ENCODE measurements around the gene DGCR8. TPM values are rescaled to one million over a fixed set of nuclear protein-coding genes. Genes with fewer than 3 reads are reported as not detected.

The DGCR8 gene
- total RNA-seq, 2 donors from 2014 or later: 8.3 to 12.1 TPM

DNA sequence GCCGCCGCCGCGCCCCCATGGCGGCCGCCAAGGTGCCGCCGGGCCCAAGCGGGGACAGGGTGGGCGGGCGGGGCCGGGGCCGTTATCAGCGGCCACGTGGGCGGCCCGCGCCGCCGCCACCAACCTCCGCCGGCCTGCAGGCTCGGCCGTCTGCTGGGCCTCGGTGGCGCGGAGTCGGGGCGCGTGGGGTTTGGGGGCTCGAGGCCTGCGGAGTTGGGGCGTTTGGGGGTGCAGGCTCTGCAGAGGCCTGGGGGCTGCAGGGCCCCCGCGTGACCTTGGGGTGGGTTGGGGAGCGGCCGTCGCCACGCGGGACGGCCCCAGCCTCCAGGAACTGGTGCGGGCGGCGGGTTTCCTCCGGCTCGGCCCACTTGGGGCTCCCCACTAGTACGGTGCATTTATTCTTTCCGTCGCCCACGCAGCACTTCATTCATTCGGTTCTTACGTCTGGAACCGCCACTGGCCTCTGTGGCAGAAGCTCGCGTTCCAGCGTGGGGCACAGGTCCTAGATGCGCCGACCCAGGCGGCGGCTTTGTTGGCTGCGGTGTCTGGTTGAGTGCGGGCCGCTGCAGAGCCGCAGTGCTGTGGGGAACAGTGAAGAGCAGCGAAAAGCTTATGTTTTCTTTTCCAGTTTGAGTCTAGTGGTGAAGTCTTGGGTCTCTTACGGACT lies 37.7 kb downstream of the DGCR8 start:
- H3K27me3 ChIP-seq: no peaks in the 10 kb centered on the region
- peak overlapping the region; percentile 91 for H3K4me3 ChIP-seq
- H3K9me3 ChIP-seq: no peaks in the 10 kb centered on the region
- TF ChIP-seq, protein P1, sequence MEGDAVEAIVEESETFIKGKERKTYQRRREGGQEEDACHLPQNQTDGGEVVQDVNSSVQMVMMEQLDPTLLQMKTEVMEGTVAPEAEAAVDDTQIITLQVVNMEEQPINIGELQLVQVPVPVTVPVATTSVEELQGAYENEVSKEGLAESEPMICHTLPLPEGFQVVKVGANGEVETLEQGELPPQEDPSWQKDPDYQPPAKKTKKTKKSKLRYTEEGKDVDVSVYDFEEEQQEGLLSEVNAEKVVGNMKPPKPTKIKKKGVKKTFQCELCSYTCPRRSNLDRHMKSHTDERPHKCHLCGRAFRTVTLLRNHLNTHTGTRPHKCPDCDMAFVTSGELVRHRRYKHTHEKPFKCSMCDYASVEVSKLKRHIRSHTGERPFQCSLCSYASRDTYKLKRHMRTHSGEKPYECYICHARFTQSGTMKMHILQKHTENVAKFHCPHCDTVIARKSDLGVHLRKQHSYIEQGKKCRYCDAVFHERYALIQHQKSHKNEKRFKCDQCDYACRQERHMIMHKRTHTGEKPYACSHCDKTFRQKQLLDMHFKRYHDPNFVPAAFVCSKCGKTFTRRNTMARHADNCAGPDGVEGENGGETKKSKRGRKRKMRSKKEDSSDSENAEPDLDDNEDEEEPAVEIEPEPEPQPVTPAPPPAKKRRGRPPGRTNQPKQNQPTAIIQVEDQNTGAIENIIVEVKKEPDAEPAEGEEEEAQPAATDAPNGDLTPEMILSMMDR (IDR thresholded peaks at IDR 0.05): no peak
- H3K36me3 ChIP-seq: peaks cover 48% of the 10 kb centered on the region
- DNase-seq (ENCODE audit: low spot score): no peak
- peaks cover 0 to 49% of the 10 kb centered on the region in 2 donors for H3K4me1 ChIP-seq
- peak overlapping the region; percentile 88 to 93 for H3K27ac ChIP-seq

DNA sequence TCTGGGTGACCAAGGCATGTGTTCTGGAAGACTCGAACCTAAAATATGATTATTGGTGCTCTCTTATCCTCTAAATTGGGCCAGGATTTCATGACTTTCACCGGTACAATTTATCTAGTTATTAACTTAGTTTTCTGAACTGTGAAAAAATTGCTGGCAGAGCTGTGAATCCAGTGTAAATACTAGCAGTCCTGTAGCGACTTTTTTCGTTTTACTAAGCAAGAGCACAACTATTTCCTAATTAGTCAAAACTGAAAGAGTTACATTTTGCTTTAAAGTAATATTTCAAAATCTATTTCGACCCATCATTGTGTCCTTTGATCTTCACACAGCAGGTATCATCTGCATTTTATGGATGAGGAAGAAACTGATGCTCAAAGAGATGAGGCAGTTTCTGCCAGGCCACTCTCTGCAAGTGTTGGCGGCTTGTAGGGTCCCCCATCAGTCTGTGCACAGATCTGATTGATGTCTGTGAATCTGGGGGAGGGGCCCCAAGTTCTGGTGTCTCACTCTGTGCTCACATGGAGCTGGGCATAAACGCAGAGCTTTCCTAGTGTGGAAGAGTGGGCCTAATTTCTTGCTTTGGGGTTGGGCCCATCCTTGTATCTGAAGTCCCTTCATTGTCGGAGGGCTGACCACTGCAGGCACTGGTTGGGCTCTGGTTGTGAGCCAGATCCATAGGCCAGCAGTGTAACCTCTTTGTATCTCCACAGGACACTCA lies 38.4 kb downstream of the DGCR8 start:
- H3K27me3 ChIP-seq: no peaks in the 10 kb centered on the region
- H3K27ac ChIP-seq: peak overlapping the region; percentile 88 to 93
- peaks cover 41% of the 10 kb centered on the region for H3K36me3 ChIP-seq
- peak overlapping the region; percentile 91 for H3K4me3 ChIP-seq
- peaks cover 0 to 49% of the 10 kb centered on the region in 2 donors for H3K4me1 ChIP-seq
- DNase-seq (ENCODE audit: low spot score): no peak
- no peaks in the 10 kb centered on the region for H3K9me3 ChIP-seq
- TF ChIP-seq, protein P1 (IDR thresholded peaks at IDR 0.05): no peak

DNA sequence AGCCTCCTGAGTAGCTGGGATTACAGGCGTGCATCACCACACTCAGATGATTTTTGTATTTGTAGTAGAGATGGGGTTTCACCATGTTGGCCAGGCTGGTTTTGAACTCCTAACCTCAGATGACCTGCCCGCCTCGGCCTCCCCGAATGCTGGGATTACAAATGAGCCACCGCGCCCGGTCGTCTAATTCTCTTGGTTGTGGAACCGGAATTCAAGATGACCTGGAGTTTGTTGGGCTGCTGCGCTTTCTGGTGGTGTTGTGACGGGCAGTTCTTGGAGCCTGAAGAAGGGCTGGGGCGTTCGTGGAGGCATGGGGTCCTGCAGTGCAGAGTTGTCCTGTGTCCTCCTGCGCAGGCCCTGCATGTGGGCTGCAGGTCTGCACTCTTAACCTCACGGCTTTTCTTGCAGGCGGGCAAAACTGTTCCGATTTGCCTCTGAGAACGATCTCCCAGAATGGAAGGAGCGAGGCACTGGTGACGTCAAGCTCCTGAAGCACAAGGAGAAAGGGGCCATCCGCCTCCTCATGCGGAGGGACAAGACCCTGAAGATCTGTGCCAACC lies 41.9 kb downstream of the DGCR8 start:
- DNase-seq (ENCODE audit: low spot score): no peak
- Histone ChIP-seq H3K27ac (no peak overlapping the region), H3K36me3 (peaks cover 38% of the 10 kb centered on the region), H3K4me3 (no peak overlapping the region), H3K27me3 (no peaks in the 10 kb centered on the region), H3K4me1 (peaks cover 0 to 31% of the 10 kb centered on the region in 2 donors), H3K9me3 (no peaks in the 10 kb centered on the region)
- TF ChIP-seq, protein P1 (IDR thresholded peaks at IDR 0.05): no peak

DNA sequence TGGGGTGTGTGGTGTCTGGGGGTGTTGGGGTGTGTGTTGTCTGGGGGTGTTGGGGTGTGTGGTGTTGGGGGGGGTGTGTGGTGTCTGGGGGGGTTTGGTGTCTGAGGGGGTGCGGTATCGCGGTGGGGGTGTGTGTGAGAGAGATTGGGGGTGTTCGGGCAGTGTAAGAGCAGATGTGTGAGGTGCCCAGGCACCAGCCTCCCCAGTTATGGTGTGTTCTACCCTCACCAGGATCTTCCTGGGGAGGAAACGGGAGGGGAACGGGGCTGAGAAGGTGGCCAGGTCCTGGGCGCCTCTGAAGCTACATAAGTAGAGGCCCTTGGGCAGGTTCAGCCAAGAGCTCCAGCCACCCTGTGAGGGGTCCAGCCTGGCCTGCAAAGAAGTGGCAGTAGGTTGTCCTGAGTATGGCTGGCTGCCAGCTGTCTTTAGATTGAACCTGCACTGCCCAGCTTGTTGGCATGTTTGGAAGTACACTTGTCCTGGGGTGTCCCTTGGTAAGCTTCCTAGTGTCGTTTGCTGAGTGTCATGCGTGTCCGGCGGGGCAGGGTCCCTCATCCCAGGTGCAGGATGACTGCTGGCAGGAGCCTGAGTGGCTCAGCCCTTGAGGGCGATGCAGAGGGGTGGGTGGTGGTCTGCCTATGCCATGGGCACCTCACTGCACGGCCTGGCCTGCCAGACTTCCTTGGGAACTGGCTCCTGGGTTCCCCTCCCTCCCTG lies 43.5 kb downstream of the DGCR8 start:
- Histone ChIP-seq H3K36me3 (peaks cover 45% of the 10 kb centered on the region), H3K4me3 (no peak overlapping the region), H3K27ac (no peak overlapping the region), H3K27me3 (no peaks in the 10 kb centered on the region), H3K4me1 (peaks cover 0 to 22% of the 10 kb centered on the region in 2 donors), H3K9me3 (no peaks in the 10 kb centered on the region)
- no peak for DNase-seq (ENCODE audit: low spot score)
- TF ChIP-seq, protein P1 (IDR thresholded peaks at IDR 0.05): no peak

DNA sequence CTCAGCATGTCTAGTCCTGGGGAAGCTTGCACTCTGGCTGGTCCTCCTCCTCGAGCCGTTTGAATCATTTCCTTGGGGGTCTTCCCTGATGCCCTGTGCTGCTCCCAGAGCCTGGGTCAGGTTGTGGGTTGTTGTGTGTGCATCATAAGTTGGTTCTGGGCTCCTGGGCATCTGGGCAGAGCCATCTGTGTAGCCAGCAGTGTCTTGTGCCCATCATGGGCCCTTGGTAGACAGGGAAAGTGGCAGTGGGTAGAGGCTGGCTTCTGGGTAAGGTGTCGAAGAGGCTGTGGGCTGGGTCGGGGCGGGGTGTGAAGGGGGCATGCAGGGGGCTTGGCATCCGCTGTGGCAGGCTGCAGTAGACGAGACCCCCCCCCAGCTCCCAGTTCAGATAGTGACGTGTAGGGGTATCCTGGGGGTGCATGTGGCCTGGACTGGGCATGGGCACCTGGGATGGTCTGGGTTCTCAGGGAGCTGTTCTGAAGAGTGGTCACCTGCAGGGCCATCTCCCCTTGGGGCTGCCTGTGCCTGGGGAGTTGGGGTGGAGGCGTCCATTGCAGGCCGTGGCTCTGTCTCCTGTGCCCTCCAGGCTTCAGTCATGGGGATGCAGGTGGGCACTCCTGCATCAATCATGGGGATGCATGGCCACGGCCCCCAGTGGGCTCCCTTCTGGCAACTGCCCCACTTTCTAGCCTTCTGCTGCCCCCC lies 44.2 kb downstream of the DGCR8 start:
- TF ChIP-seq, protein P1 (IDR thresholded peaks at IDR 0.05): no peak
- no peak for DNase-seq (ENCODE audit: low spot score)
- Histone ChIP-seq H3K36me3 (peaks cover 41% of the 10 kb centered on the region), H3K9me3 (no peaks in the 10 kb centered on the region), H3K4me1 (peaks cover 0 to 15% of the 10 kb centered on the region in 2 donors), H3K27ac (no peak overlapping the region), H3K27me3 (no peaks in the 10 kb centered on the region), H3K4me3 (no peak overlapping the region)

Data from right atrium auricular region (tissue), 2 donors.